ENCODE results near the gene NACC2. TPM values are rescaled to one million over a fixed set of nuclear protein-coding genes. Genes with fewer than 3 reads are reported as not detected.
A peak's percentile ranks its signal among the peaks of the same experiment; 100 is the strongest.

NACC2 gene
- total and polyA plus RNA-seq, 7 donors: 8.5 to 33.5 (median 18.4) TPM

GRCh38 chr9:135971892-135972291 is 123.2 kb downstream of the NACC2 start:
- intact Hi-C loops (cut with DNase I): no loop called here
- H3K4me3 ChIP-seq: no peak overlapping the region
- ATAC-seq: peak in 2 of 4 donors; percentile 28 to 36
- no peak for DNase-seq
- H3K4me1 ChIP-seq: peaks cover 4% of the 10 kb centered on the region
- no peak overlapping the region for H3K27ac ChIP-seq
- no peaks in the 10 kb centered on the region for H3K9me3 ChIP-seq
- no peaks in the 10 kb centered on the region for H3K36me3 ChIP-seq (ENCODE audit: insufficient read depth in 1 of 2, low read depth in 1 of 2)
- no peaks in the 10 kb centered on the region for H3K27me3 ChIP-seq (ENCODE audit: insufficient read depth in 3 of 3, low read length in 2 of 3)
- 49 to 57% (median 54%) methylated on average over 9 to 13 of the region's 13 CpGs for whole genome bisulfite sequencing, 3 donors
- no peak for TF ChIP-seq CTCF (IDR thresholded peaks at IDR 0.05)

- WGBS, 3 donors: 61 to 69% (median 67%) methylated on average over 18 of the region's 18 CpGs
- intact Hi-C loops (cut with DNase I): no loop called here
Observed at GRCh38 chr9:135971111-135971766, 123.8 kb downstream of the NACC2 start.

GRCh38 chr9:135970128-135970815 is 124.8 kb downstream of the NACC2 start:
- intact Hi-C loops (cut with DNase I): no loop called here
- no peak for ATAC-seq
- H3K27ac ChIP-seq: no peak overlapping the region
- TF ChIP-seq CTCF (IDR thresholded peaks at IDR 0.05): no peak
- H3K9me3 ChIP-seq: no peaks in the 10 kb centered on the region
- H3K4me3 ChIP-seq: no peak overlapping the region
- DNase-seq: no peak
- H3K4me1 ChIP-seq: peaks cover 4% of the 10 kb centered on the region
- H3K36me3 ChIP-seq (ENCODE audit: insufficient read depth in 1 of 2, low read depth in 1 of 2): no peaks in the 10 kb centered on the region
- WGBS, 3 donors: 65 to 70% (median 66%) methylated on average over 6 to 9 of the region's 9 CpGs
- H3K27me3 ChIP-seq (ENCODE audit: insufficient read depth in 3 of 3, low read length in 2 of 3): no peaks in the 10 kb centered on the region

More at GRCh38 chr9:135971111-135971766, 123.8 kb downstream of the NACC2 start:
- Histone ChIP-seq H3K36me3 (ENCODE audit: insufficient read depth in 1 of 2, low read depth in 1 of 2) (no peaks in the 10 kb centered on the region), H3K9me3 (no peaks in the 10 kb centered on the region), H3K27ac (no peak overlapping the region), H3K27me3 (ENCODE audit: insufficient read depth in 3 of 3, low read length in 2 of 3) (no peaks in the 10 kb centered on the region), H3K4me3 (no peak overlapping the region), H3K4me1 (peaks cover 4% of the 10 kb centered on the region)
- no peak for TF ChIP-seq CTCF (IDR thresholded peaks at IDR 0.05)
- no peak for DNase-seq
- no peak for ATAC-seq

DNA sequence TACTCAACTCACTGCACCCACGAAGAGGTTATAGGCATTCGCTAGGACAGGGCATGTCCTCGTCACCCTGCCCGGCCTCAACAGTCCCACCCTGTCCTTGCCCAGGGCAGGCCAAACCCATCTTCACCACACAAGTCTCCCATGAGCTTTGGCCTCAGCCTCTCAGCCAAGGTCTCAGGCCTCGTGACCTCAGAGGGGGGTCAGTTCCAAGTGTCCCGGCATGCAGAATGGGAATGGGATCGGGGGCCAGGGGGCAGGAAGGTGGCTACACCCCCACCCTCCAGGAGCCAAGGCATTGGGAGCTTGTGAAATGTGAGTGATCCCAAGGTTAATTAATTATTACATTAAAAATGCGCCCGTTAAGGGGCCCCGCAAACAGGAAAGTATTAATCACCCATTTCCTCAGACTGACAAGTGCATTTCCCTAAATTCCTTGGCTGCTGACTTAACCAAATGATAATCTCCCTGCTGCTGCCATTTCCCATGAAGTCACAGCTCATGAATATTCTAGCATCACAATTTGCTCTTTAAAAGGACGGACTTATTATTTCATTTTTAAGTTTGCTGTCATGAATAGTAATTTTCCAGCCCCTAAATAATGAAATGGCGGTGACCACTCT is 125.9 kb downstream of the NACC2 start:
- Histone ChIP-seq H3K4me1 (peaks cover 4% of the 10 kb centered on the region), H3K36me3 (ENCODE audit: insufficient read depth in 1 of 2, low read depth in 1 of 2) (no peaks in the 10 kb centered on the region), H3K27me3 (ENCODE audit: insufficient read depth in 3 of 3, low read length in 2 of 3) (no peaks in the 10 kb centered on the region), H3K27ac (no peak overlapping the region), H3K9me3 (no peaks in the 10 kb centered on the region), H3K4me3 (no peak overlapping the region)
- no peak for DNase-seq
- WGBS, 3 donors: 56 to 62% (median 60%) methylated on average over 12 of the region's 12 CpGs
- no peak for ATAC-seq
- intact Hi-C loops (cut with DNase I): loop anchor here (2.0 to 10.0 kb wide), 3 partner anchors 154 to 316 kb away; partner anchors contain the start of gene KCNT1 (in 1 of the 2)
- no peak for TF ChIP-seq CTCF (IDR thresholded peaks at IDR 0.05)
